HG03064 (cell line): ENCODE measurements around the gene PGAP6.
"Not testable (repeated sequence)": the region's sequence is repeated elsewhere in the genome, so short reads cannot be mapped to it uniquely, and the experiment has no call there.

Experiments used
- ATAC-seq: cut with Tn5 transposase; IDR thresholded peaks from one replicate; pipeline ENCODE4 v1.9.1; 2021; ENCODE audit warnings: low read depth; ENCODE audit not compliant: unreplicated experiment

The PGAP6 gene

DNA sequence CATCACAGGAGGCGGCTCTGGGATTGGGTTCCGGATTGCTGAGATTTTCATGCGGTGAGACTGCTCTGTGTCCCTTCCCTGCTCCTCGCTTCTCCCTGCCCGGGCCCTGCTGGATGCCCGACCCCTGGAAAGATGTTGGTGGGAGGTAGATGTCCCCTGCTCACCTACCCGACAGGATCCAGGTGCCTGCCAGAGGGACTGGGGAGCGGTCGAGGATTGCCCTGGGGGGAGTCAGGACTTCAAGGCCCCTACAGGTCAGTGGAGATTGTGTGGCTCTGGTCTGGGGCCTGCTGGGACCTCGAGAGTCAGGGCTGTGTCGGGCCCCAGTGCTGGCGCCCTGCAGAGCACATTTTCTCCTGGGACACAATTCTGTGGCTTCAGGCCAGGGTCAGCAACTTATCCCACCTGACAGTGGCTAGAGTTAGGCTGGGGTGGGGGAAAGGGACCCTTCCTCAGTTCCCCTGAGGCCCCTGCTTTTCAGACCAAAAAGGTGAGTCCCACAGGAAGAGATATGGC, 23.3 kb upstream of the PGAP6 start:
- ATAC-seq = no peak

DNA sequence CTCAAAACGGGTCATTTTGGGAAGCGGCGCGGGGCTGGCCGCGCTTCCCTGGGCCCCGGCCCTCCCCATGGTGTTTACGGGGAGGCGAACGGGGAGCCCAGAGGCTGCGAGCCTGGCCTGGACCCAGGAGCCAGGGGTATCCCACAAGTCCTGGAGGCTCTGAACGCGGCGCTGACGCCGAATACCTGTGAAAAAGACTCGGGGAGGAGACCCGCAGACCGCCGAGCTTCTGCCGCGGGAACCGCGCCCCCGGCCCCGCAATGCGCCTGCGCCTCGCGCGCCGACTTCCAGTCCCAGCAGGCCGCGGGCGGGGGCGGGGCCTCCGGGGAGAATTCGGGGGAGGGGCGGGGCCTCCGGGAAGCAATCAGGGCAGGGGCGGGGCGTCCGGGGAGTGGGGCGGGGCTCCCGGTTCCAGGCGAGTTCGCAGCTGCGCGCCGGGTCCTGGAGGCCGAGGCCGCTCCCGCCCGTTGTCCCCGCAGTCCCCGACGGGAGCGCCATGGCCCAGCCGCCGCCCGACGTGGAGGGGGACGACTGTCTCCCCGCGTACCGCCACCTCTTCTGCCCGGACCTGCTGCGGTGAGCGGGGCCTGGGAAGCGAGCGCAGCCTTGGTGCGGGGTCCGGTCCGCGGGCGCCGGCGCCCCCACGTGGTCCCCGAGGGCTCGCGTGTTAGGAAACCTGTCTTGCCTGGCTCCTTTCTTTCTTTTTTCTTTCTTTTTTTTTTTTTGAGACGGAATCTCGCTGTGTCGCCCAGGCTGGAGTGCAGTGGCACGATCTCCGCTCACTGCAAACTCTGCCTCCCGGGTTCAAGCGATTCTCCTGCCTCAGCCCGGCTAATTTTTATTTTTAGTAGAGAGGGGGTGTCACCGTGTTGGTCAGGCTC, 19.9 kb upstream of the PGAP6 start, which contains the start of gene DECR2:
Gene DECR2, plus strand, starts transcription at position 418 of the 881 bp plus-strand sequence. Its CDS starts 79 bp downstream, at position 497.
- ATAC-seq = peak; percentile 40

DNA sequence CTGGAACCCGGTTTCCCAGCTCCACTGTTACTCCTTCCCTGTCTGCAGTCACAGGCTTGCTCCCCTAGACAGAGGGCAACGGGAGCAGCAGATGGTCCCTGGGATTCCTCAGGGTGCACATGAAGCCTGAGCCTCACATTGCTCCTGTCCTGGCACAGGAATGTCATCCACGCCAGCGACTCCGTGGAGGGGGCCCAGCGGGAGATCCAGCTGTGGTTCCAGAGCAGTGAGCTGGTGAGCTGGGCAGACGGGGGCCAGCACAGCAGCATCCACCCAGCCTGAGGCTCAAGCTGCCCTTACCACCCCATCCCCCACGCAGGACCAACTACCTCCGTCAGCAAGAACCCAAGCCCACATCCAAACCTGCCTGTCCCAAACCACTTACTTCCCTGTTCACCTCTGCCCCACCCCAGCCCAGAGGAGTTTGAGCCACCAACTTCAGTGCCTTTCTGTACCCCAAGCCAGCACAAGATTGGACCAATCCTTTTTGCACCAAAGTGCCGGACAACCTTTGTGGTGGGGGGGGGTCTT, 18.3 kb upstream of the PGAP6 start:
- ATAC-seq = no peak

DNA sequence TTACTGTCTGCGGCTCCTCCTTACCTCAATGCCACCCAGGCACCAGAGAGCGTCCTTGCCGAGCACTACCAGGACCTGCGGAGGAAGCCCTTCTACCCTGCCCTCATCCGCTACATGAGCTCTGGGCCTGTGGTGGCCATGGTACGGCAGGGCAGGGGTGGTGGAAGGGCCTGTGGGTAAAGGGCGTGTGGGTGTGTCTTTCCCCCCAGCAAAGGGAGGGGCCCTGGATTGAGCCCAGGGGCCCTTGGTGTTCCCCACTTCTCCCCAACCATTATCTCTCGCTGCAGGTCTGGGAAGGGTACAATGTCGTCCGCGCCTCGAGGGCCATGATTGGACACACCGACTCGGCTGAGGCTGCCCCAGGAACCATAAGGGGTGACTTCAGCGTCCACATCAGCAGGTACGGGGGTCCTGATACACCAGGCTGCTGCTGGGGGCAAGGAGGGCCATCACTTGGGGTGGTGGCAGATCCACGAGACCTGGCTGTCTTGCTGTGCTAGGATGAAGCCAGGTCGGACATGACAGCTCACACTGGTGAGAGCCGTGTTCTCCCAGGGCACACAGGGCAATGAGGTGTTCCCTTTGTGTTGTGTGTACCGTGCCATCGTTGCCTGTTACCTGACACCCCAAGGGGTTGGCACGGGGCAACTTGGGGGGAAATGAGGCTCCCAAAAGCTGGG, 17.7 kb upstream of the PGAP6 start:
- ATAC-seq = no peak

DNA sequence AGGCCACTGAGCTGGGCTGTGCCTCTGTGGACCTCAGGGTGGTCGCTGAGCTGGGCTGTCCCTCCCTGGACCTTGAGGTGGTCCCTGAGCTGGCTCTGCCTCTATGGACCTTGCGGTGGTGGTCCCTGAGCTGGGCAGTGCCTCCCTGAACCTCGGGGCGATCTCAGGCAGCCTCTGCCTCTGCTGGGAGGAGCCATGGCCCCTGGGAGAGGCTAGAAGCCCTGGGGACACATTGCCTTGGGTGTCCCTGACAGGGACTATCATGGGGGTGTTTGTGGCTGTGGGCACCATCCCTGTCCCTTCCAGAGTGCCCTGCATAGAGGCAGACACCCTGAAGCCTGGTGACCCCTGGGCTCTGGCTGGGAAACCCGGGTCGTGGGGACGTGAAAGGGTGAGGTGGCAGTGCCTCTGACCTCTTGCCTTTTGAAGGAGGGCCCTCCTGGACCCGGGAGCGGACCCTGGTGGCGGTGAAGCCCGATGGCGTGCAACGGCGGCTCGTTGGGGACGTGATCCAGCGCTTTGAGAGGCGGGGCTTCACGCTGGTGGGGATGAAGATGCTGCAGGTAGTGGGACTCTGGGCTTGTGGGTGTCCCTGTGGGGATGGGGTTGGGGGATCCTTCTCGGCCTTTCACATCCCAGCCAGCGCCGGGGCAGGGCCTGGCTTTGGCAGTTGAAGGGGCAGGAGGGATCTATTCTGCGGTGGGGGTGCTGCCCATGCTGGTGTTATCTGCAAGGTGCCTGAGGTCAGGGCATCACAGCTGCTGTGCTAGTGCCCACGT, 17.0 kb upstream of the PGAP6 start:
- no peak for ATAC-seq

DNA sequence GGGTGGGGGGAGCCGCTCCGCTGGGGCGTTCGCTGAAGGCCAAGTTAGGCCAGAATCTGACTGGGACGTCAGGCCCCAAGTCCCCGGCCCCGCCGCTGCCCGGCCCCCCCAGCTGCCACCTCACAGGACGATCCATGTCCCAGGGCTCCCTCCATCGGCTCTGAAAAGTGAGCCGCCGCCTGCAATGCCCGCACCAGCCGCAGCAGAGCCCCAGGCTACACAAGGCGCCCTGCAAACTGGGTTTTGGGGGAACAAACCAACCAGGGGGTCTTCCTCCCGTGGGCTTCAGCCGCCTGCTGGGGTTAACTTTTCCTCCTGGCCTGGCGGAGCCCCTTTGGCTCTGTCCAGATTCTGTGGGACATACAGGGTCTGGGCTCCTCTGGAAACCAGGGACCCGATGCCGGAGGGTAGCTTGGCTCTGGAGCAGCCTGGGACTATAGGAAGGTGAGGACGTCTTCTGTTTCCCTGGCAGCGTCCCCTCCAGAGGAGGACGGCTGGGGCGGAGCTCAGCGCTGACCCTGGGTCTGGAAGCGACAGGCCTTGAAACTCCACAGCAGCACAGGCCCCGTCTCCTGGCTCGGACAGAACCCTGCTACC, 16.1 kb upstream of the PGAP6 start:
- ATAC-seq = no peak

DNA sequence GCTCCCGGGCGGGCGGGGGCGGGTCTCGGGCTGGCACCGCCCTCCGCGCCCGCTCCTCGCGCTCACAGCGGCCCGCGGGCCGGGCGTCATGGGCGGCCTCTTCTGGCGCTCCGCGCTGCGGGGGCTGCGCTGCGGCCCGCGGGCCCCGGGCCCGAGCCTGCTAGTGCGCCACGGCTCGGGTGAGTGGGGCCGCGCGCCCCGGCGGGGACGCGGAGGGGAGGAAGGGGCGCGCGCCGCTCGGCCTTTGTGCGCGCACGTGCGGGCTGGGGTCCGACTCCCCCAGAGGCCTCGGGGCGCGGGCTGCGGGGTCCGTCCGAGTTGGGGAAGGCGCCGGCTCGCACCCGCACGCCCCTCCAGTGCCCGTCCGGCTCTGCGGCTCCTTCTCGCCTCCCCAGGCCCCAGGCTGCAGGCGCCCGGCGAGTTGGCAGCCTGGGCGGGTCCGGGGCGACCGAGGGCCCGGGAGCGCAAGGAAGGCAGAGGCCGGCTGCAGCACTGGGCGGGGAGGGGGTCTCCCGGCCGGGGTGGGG, 15.4 kb upstream of the PGAP6 start, which contains the start of gene NME4:
Gene NME4, plus strand, starts transcription at position 65 of the 527 bp plus-strand sequence. Its CDS starts 24 bp downstream, at position 89.
- no peak for ATAC-seq

DNA sequence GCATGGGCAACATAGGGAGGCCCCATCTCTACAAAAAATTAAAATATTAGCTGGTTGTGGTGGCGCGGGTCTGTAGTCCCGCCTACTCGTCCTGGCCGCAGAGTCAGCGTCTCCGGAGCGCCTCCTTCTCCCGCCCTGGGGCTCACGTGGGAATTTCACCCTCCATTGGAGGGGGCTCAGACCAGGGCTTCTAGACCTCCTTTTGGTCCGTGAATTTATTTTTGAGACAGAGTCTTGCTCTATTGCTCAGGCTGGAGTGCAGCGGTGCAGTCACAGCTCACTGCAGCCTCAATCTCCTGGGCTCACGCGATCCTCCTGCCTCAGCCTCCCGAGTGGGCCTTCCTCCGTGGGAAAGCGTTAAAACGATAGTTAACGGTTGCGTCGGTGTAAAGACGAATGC, 14.8 kb upstream of the PGAP6 start:
- no peak for ATAC-seq

DNA sequence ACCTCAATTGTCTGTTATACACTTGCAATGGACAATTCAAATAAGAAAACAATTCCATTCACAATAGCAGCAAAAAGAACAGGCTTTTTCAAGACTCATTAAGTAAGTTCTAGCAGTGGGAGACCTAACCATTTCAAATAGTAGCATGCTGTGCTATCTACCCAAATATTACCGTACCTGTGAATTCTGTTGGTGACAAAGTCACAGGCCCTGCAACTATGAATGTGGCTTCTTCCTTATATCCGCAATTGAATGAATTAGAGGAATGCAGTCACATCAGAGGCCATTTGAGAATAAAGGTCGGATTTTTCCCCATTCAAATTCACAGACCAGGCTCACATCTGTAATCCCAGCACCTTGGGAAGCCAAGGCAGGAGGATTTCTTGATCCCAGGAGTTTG, 14.4 kb upstream of the PGAP6 start:
- ATAC-seq = no peak

DNA sequence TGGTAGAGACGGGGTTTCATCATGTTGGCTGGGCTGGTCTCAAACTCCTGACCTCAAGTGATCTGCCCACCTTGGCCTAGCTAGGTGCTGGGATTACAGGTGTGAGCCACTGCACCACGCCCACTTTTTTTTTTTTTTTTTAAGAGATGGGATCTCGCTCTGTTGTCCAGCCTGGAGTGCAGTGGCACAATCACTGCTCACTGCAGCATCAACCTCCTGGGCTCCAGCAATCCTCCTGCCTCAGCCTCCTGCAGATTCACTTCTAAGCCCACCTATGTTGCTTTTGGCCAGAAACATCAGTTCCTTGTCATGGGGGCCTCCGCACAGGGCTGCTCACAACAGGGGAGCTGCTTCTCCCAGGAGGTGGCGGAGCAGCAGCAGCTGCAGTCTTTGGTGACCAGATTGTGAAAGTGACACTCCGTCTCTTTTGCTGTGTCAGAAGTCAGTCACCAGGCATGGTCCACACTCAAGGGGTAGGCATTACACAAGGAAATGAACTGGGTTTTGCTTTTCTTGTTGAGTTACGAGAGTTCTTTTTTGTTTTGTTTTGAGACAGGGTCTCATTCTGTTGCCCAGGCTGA, 10.8 kb upstream of the PGAP6 start:
- ATAC-seq = no peak

DNA sequence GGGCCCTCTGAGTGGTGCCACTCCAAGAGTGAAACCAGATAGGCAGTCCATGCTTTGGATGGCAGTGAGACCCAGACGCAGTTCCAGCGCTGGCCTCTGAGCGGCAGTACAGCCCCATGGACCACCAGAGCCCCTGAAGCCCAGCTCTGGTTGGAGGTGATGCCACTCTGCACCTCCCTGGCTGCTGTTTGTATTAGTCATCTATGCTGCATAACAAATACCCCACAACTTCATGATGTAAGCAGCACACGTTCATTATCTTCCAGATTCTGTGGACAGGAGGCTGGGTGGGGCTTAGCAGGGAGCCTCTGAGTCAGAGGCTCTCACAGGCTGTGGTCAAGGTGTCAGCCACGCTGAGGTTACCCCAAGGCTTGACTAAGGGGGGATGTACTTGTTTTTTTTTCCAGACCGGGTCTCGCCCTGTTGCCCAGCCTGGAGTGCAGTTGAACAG, 10.1 kb upstream of the PGAP6 start:
- no peak for ATAC-seq

DNA sequence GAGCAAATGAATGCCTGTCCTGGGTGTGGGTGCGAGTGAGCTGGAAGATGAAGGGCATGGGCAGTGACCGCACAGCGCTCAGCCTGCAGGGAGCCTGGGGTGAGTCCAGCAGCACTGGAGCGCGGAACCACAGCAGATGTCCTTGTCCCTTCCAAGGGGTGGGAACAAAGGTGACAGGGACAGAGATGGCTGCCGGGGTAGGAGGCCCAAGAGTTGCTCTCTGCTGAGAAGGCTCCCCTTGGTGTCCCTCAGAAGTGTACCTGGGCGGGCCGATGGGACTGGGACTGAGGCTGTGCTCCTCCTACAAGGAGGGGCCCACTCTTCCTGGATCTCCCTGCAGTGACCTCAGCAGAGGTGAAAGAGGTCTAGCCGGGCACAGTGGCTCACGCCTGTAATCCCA, 7.6 kb upstream of the PGAP6 start:
- no peak for ATAC-seq

DNA sequence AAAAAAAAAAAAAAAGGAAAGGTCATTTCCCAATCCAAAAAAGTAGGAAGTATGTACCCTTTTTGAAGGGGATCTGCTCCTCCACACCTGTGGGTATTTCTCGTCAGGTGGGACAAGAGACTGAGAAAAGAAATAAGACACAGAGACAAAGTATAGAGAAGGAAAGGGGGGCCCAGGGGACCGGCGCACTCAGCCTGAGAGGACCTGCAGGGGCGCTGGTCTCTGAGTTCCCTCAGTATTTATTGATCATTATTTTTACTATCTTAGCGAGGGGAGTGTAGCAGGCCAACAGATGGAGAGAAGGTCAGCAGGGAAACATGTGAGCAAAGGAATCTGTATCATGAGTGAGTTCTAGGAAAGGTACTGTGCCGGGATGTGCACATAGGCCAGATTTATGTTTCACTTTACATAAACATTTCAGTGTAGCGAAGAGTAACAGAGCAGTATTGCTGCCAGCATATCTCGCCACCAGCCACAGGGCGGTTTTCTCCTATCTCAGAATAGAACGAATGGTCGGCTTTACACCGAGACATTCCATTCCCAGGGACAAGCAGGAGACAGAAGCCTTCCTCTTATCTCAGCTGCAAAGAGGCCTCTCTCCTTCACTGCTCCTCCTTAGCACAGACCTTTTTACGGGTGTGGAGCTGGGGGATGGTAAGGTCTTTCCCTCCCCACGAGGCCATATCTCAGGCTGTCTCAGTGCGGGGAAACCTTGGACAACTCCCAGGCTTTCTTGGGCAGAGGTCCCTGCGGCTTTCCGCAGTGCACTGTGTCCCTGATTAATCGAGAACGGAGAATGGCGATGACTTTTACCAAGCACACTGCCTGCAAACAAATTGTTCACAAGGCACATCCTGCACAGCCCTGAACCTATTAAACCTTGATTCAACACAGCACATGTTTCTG, 6.2 kb upstream of the PGAP6 start:
- ATAC-seq = not testable (repeated sequence)

DNA sequence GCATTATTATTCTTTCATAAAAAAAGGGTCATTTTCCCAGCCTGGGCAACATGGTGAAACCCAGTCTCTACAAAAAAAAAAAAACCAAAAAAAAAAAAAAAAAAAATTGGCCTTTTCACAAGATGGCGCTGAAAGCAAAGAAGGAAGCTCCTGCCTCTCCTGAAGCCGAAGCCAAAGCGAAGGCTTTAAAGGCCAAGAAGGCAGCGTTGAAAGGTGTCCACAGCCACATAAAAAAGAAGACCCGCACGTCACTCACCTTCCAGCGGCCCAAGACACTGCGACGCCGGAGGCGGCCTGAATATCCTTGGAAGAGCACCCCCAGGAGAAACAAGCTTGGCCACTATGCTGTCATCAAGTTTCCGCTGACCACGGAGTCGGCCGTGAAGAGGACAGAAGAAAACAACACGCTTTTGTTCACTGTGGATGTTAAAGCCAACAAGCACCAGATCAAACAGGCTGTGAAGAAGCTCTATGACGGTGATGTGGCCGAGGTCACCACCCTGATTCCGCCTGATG, 4.9 kb upstream of the PGAP6 start:
- ATAC-seq = no peak

DNA sequence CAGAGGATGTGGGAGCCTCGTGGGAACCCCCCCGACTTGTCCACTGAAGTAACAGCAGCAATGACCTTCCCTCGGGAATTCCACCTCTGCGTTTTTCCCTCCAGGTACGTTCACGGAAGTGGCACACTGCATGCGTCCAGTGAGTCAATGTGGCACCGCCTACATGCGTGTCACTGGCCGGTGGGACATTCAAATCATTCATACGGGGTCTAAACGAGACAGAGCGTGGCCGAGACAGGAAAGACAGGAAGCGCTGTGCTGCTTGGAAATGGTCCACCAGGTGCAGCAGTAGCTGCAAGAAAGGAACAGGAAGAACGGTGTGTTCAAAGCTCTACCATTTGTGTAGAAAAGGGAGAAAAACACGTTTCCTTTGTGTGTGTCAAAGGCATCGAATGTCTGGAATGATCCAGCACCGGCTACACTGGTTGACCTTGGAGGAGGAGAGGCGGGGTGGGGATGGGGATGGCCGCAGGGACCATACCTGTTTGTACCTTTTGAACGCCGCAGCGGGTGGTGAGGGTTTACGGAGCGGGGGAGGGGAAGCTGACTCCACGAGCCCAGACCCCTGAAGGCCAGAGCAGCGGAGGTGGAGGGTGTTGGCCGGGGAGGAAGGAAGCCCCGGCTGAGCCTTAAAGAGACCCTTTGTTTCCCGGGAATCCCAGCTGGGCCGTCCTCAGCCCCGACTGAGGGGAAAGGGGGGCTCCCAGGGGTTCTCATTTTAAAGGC, 1.7 kb upstream of the PGAP6 start:
- no peak for ATAC-seq

DNA sequence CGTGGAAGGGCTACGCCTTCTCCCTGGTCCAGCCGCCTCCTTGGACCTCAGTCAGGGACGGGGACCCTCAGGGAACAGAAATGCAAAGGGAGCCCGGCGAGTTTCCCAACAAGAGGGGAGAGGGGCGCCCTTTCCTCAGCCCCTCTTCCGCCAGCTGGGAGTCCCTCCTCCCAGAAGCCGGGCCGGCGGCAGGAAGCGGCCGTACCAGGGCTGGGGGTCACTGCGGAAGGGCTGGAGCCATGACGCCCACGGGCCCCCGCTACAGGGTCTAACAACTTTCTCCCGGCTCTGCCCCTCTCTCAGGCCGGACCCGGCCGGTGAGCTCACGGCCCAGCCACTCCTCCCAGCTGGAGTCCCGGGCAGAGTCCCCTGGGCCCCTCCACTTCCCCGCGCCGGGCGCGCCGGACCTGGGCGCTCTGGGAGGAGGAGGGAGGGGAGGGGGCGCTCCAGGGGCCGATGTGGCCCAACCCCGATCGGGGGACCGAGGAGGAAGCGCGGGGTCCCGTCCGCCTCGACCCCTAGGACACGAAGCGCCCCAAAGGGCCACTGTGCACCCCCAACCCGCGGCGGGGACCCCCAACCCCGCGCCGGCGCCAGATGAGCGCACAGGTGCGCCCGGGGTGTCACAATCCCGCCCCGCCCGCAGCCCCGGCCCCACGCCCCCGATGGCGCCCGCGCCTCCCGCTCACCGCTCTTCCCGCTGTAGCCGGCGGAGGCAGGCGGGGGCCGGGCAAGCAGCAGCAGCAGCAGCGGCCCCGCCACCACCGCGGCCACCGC, 578 bp downstream of the PGAP6 start:
- ATAC-seq = no peak

DNA sequence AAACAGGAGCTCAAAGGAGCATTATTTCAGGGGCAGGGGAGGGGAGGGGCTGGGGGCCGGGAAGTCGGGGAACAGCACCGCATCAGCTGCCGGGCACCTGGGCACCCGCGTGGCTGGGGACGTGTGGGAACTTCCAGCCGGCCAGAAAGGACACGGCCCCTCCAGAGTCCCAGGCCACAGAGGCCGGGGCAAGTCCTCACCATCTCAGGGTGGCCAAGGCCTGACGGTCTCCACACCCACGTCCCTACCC, 1.1 kb downstream of the PGAP6 start:
- no peak for ATAC-seq
